DOHH2 (cell line): Measurements from ENCODE around the gene ETV6.

Experiments used
- H3F3A ChIP-seq: fragments of 200-600 bp; sonication (generic), shearing (Covaris generic); 2 replicates; pipeline ENCODE4 v1.6.0; 2016; ENCODE audit warnings: antibody characterized with exemption, mild to moderate bottlenecking; ENCODE audit not compliant: control insufficient read depth, insufficient read depth
- H3K27ac ChIP-seq: fragments of 200-600 bp; sonication (generic); 2 replicates; pipeline ENCODE4 v1.5.1; 2014; ENCODE audit warnings: low read depth, mild to moderate bottlenecking, low read length, moderate library complexity
- H3K27me3 ChIP-seq: fragments of 200-600 bp; sonication (generic); 2 replicates; pipeline ENCODE4 v1.6.1; 2014; ENCODE audit warnings: mild to moderate bottlenecking, low read length, mixed read lengths; ENCODE audit not compliant: control insufficient read depth
- H3K36me3 ChIP-seq: fragments of 200-600 bp; sonication (generic); 2 replicates; pipeline ENCODE4 v1.6.1; 2014; ENCODE audit warnings: mild to moderate bottlenecking, low read length, moderate library complexity, mixed read lengths; ENCODE audit not compliant: control insufficient read depth
- H3K4me1 ChIP-seq: fragments of 200-600 bp; sonication (generic); 2 replicates; pipeline ENCODE4 v1.6.1; 2014; ENCODE audit warnings: mild to moderate bottlenecking, low read length, mixed read lengths; ENCODE audit not compliant: control insufficient read depth
- H3K4me2 ChIP-seq: fragments of 200-600 bp; sonication (generic); 2 replicates; pipeline ENCODE4 v1.6.0; 2014; ENCODE audit warnings: mild to moderate bottlenecking, low read length, moderate library complexity
- H3K4me3 ChIP-seq: fragments of 200-600 bp; sonication (generic); 2 replicates; pipeline ENCODE4 v1.5.1; 2014; ENCODE audit warnings: mild to moderate bottlenecking, low read length, mixed read lengths
- H3K79me2 ChIP-seq: fragments of 200-600 bp; sonication (generic); 2 replicates; pipeline ENCODE4 v1.6.1; 2014; ENCODE audit warnings: mild to moderate bottlenecking, low read length, mixed read lengths; ENCODE audit not compliant: control insufficient read depth
- H3K9me2 ChIP-seq: fragments of 200-600 bp; sonication (generic); replicated peaks from 2 replicates; pipeline ENCODE4 v1.6.1; 2014; ENCODE audit warnings: mild to moderate bottlenecking, low read length, mixed read lengths; ENCODE audit not compliant: control insufficient read depth
- H3K9me3 ChIP-seq: fragments of 200-600 bp; sonication (generic); 2 replicates; pipeline ENCODE4 v1.6.1; 2014; ENCODE audit warnings: antibody characterized with exemption, low read length, mixed read lengths; ENCODE audit not compliant: control insufficient read depth, insufficient read depth
- H4K20me1 ChIP-seq: fragments of 200-600 bp; sonication (generic); 2 replicates; pipeline ENCODE4 v1.6.0; 2014; ENCODE audit warnings: low read depth, mild to moderate bottlenecking, antibody characterized with exemption, low read length, moderate library complexity; ENCODE audit not compliant: control insufficient read depth, insufficient read depth
- EZH2phosphoT487 ChIP-seq: fragments of 200-600 bp; sonication (generic); IDR thresholded peaks from 2 replicates; pipeline ENCODE4 v1.6.1; 2017; ENCODE audit warnings: borderline replicate concordance, mild to moderate bottlenecking, antibody characterized with exemption, low read length, moderate library complexity, mixed read lengths
- TF ChIP-seq, protein P1 (sequence below): fragments of 200-600 bp; sonication (generic); IDR thresholded peaks from one replicate; pipeline ENCODE4 v1.5.1; 2014; ENCODE audit warnings: antibody characterized with exemption, mild to moderate bottlenecking, low read depth, low read length; ENCODE audit not compliant: poor library complexity, severe bottlenecking

The ETV6 gene

DNA sequence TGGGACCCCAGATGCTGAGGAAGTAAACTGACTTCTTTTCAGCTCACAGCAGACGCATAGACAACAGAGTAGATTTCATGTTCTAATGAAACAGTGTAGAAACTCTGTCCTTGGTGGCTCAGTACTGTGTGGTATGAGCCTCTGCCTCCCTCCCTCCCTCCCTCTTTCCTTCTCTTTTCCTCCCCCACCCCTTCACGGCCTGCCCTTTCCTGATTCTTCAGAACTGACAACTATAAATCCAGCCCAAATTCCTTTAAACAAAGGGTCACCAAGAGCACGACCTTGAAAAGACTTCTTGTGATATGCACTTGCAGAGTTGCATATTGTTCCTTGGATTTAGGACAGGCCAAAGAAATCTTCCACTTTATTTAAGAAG, 164.0 kb downstream of the ETV6 start:
- Histone ChIP-seq H3K27ac (no peak overlapping the region), H3K4me2 (peak overlapping the region; percentile 41; the same call in 1 of the 2 replicates), H3K4me1 (peaks cover 16% of the 10 kb centered on the region), H3F3A (no peaks in the 10 kb centered on the region), H3K9me2 (no peaks in the 10 kb centered on the region), H4K20me1 (no peaks in the 10 kb centered on the region), H3K4me3 (no peak overlapping the region), H3K27me3 (no peaks in the 10 kb centered on the region), H3K36me3 (no peaks in the 10 kb centered on the region), H3K9me3 (no peaks in the 10 kb centered on the region), H3K79me2 (no peaks in the 10 kb centered on the region)
- no peak for TF ChIP-seq EZH2phosphoT487
- TF ChIP-seq, protein P1, sequence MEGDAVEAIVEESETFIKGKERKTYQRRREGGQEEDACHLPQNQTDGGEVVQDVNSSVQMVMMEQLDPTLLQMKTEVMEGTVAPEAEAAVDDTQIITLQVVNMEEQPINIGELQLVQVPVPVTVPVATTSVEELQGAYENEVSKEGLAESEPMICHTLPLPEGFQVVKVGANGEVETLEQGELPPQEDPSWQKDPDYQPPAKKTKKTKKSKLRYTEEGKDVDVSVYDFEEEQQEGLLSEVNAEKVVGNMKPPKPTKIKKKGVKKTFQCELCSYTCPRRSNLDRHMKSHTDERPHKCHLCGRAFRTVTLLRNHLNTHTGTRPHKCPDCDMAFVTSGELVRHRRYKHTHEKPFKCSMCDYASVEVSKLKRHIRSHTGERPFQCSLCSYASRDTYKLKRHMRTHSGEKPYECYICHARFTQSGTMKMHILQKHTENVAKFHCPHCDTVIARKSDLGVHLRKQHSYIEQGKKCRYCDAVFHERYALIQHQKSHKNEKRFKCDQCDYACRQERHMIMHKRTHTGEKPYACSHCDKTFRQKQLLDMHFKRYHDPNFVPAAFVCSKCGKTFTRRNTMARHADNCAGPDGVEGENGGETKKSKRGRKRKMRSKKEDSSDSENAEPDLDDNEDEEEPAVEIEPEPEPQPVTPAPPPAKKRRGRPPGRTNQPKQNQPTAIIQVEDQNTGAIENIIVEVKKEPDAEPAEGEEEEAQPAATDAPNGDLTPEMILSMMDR, result no peak

DNA sequence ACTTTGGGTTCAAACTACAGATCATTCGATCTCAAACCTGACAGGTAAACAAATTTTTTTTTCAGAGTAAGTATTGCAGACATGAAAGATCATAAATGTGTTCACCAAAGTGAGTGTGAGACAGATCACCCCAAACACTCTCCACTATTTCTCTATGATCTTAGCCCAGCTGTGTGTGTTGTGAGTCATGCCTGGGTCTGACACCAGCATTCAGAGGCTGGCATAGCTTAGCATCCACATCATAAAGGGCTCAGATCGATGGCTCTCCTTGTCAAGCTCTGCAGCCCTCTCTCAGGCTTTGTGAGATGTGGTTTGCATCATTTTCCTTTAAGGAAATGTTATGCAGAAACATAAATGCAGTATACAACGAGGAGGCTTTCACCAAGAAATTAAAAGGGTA, 164.9 kb downstream of the ETV6 start:
- H3K27ac ChIP-seq, result no peak overlapping the region
- no peaks in the 10 kb centered on the region for H4K20me1 ChIP-seq
- H3K9me2 ChIP-seq, result no peaks in the 10 kb centered on the region
- H3K36me3 ChIP-seq, result no peaks in the 10 kb centered on the region
- no peaks in the 10 kb centered on the region for H3K9me3 ChIP-seq
- TF ChIP-seq EZH2phosphoT487, result no peak
- TF ChIP-seq, protein P1, result no peak
- no peaks in the 10 kb centered on the region for H3F3A ChIP-seq
- no peaks in the 10 kb centered on the region for H3K79me2 ChIP-seq
- no peak overlapping the region for H3K4me3 ChIP-seq
- no peaks in the 10 kb centered on the region for H3K27me3 ChIP-seq
- H3K4me2 ChIP-seq, result no peak overlapping the region
- peaks cover 16% of the 10 kb centered on the region for H3K4me1 ChIP-seq

DNA sequence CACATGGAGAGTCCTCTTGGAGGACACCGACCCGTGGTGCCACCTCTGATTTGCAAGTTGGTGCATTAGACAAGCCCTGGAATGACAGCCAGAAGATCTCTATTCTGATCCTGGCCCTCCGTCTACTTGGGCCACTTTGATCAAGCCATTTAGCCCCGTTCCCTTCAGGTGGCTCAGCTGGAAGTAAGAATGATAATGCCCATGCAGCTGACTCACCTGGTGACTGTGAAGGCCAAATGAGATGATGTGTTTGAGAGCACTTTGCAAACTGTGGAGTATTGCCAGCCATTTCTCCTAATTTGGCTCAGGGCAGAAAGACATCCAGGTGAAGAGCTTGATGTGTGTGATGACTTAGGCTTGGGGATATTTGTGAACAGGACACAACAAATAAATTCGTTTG, 165.9 kb downstream of the ETV6 start:
- Histone ChIP-seq H3K36me3 (no peaks in the 10 kb centered on the region), H3K9me2 (no peaks in the 10 kb centered on the region), H3K27me3 (no peaks in the 10 kb centered on the region), H4K20me1 (no peaks in the 10 kb centered on the region), H3K9me3 (no peaks in the 10 kb centered on the region), H3K79me2 (no peaks in the 10 kb centered on the region), H3K4me3 (no peak overlapping the region), H3K4me1 (peaks cover 16% of the 10 kb centered on the region), H3F3A (no peaks in the 10 kb centered on the region), H3K4me2 (no peak overlapping the region), H3K27ac (no peak overlapping the region)
- TF ChIP-seq, protein P1, result no peak
- no peak for TF ChIP-seq EZH2phosphoT487

DNA sequence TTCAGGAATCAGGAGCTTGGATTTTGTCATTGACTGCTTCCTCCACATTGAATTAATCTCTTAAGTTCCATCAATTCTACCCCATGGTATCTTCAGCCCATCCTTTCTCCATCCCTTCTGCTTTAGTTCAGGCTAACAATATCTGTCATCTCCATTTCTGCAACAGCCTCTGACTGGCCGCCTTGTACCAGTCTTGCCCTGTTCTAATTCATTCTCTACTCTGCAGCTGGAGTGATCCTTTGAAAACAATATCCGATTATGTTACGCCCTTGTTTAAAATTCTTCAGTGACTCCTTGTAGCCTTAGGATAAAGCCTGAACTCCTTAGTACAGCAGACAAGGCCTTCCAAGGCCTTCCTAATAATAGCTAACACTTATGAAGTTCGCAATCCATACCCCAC, 170.2 kb downstream of the ETV6 start:
- H3K27ac ChIP-seq, result no peak overlapping the region
- H3K9me3 ChIP-seq, result no peaks in the 10 kb centered on the region
- no peaks in the 10 kb centered on the region for H4K20me1 ChIP-seq
- no peaks in the 10 kb centered on the region for H3K27me3 ChIP-seq
- no peak overlapping the region for H3K4me3 ChIP-seq
- H3F3A ChIP-seq, result no peaks in the 10 kb centered on the region
- no peaks in the 10 kb centered on the region for H3K9me2 ChIP-seq
- no peaks in the 10 kb centered on the region for H3K79me2 ChIP-seq
- peaks cover 16% of the 10 kb centered on the region for H3K4me1 ChIP-seq
- H3K36me3 ChIP-seq, result no peaks in the 10 kb centered on the region
- H3K4me2 ChIP-seq, result no peak overlapping the region
- TF ChIP-seq EZH2phosphoT487, result no peak
- TF ChIP-seq, protein P1, result no peak
